A673 (cell line): ENCODE data around the gene CDR2L.

Source experiments
- EZH2 ChIP-seq: fragments of 200-600 bp; sonication (generic); IDR thresholded peaks from 2 replicates; pipeline ENCODE4 v1.6.1; 2017; ENCODE audit warnings: borderline replicate concordance, low read depth, mild to moderate bottlenecking, mixed read lengths, antibody characterized with exemption, low read length; ENCODE audit not compliant: poor library complexity, severe bottlenecking
- TF ChIP-seq, protein P1 (sequence below): fragments of 300-800, 200-600 bp; sonication (generic); conservative IDR thresholded peaks from 2 replicates; pipeline ENCODE4 v1.5.1; 2017; ENCODE audit warnings: low read depth, mild to moderate bottlenecking, antibody characterized with exemption, low read length, moderate library complexity, mixed read lengths

GRCh38 chr17:75006653-75007052 lies 19.2 kb downstream of the CDR2L start:
- TF ChIP-seq, protein P1, sequence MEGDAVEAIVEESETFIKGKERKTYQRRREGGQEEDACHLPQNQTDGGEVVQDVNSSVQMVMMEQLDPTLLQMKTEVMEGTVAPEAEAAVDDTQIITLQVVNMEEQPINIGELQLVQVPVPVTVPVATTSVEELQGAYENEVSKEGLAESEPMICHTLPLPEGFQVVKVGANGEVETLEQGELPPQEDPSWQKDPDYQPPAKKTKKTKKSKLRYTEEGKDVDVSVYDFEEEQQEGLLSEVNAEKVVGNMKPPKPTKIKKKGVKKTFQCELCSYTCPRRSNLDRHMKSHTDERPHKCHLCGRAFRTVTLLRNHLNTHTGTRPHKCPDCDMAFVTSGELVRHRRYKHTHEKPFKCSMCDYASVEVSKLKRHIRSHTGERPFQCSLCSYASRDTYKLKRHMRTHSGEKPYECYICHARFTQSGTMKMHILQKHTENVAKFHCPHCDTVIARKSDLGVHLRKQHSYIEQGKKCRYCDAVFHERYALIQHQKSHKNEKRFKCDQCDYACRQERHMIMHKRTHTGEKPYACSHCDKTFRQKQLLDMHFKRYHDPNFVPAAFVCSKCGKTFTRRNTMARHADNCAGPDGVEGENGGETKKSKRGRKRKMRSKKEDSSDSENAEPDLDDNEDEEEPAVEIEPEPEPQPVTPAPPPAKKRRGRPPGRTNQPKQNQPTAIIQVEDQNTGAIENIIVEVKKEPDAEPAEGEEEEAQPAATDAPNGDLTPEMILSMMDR, result no peak
- no peak for TF ChIP-seq EZH2
